ENCODE data around the gene MAP2K2.

The MAP2K2 gene

DNA sequence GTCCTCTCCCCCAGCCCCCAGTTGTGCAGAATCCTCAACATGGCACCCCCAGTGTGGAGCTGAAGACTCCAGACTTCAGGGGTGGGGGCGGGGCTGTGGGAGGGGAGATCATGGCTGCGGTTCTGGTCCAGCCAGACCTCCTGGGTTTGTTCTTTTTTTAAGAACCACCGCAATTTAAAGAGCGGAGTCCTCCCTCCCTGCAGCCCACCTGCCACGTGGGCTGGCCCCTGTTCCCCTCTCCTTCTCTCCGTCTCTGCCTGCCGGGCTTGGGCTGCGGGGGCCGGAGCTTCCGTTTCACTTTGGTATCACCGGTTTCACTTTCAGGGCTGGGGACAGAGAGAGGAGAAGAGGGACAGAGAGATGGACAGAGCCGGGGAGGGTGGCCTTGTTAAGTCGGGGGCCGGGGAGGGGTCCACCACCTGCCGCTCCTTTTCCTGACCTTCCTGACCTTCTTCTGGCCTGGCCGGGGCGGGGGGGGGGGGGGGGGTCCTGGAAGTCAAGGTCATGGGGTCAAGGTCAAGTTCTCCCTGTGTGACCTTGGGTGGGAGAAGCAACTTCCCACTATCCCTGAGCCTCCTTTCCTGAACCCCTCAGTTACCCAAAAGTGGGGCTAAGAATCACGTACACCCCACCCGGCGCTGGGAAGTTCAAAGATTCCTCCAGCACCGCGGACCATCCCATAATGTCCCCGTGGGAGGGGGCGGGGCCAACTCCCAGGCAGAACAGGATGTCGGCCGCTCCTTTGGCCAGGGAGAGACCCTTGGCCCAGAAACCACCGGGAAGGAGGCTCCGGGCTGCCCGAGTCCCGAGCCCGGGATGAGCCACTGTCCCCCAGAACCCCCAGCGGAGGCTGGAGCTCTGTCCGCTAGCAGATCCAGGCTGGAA is 45.9 kb downstream of the MAP2K2 start:
- DNase-seq (ENCODE audit: low spot score), result peak; percentile 58

DNA sequence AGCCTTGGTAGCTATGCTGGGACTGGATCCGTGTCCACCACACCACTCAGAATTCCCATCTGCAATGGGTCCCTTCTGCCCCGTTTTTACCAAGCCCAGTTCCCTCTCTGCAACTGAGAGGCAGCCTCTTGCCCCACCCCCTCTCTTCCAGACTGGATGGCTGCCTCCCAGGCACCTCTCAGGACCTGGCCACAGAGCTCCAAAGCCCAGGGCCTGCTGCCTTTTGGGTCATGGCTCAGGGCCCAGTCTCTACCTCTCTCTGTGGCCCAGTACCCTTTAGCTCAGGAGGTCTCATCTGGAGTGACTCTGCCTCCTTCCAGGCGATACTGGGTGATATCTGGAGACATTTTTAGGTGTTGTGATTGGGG is 46.9 kb downstream of the MAP2K2 start:
- no peak for DNase-seq (ENCODE audit: low spot score)

DNA sequence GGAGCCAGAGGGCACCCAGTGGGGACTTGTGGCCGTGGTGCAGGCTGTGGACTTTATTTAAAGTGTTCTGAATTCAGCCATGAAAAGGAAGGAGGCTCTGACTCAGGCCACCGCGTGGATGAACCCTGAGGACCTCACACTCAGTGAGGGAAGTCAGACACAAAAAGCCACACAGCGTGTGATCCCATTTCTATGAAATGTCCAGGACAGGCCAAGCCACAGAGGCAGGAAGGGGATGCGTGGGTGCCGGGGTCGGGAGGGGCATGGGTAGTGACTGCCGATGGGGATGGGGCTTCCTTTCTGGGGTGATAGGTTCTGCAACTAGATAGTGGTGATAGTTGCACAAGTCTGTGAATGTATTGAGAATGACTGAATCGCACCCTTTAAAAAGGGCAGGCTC is 48.5 kb downstream of the MAP2K2 start:
- DNase-seq (ENCODE audit: low spot score), result no peak

DNA sequence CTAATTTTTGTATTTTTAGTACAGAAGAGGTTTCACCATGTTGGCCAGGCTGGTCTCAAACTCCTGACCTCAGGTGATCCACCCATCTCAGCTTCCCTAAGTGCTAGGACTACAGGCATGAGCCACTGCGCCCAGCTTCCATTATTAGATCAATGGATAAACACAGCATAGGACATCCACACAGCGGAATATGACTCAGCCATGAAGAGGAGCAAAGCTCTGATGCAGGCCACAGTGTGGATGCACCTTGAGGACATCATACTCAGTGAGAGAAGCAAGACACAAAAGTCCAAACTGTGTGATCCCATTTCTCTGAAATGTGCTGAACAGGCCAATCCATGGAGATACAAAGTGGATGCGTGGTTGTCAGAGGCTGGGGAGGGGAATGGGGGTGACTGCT is 52.3 kb downstream of the MAP2K2 start:
- no peak for DNase-seq (ENCODE audit: low spot score)

- no peak for DNase-seq (ENCODE audit: low spot score)
Observed at GRCh38 chr19:4069331-4069959, 54.5 kb downstream of the MAP2K2 start.

DNA sequence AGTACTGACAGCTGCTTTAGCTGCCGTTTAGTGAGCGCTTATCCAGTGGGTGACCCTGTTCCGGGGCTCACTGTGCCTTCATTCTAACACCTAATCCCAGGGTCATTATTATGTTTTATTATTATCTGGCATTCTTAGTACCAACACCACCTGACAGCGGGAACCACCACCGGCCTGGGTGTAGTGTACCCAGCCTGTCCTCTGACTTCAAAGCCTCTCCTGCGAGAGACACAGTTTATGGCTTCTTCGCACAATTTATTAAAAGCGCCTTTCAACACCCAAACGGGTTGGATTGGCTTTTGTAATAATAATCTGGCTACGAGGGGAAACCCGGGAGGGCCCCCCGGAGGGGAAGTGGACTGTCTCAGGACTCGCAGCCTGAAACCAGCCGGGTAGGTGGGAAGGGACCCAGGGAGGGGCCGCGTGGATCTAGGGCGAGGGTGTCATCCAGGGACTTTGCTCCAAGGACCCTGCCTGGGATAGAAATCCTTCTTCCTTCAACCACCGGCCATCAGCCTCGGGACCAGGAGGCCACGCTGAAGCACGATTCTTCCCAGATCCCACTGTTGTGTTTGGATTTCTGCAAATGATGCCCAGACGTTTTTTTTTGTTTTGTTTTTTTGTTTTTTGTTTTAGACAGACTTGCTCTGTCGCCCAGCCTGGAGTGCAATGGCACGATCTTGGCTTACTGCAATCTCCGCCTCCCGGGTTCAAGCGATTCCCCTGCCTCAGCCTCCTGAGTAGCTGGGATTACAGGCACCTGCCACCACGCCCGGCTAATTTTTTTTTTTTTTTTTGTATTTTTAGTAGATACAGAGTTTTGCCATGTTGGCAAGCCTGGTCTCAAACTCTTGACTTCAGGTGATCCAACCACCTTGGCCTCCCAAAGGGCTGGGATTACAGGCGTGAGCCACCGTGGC is 55.6 kb downstream of the MAP2K2 start:
- no peak for DNase-seq (ENCODE audit: low spot score)

GRCh38 chr19:4067396-4068046 is 56.4 kb downstream of the MAP2K2 start:
- DNase-seq (ENCODE audit: low spot score), result no peak

DNA sequence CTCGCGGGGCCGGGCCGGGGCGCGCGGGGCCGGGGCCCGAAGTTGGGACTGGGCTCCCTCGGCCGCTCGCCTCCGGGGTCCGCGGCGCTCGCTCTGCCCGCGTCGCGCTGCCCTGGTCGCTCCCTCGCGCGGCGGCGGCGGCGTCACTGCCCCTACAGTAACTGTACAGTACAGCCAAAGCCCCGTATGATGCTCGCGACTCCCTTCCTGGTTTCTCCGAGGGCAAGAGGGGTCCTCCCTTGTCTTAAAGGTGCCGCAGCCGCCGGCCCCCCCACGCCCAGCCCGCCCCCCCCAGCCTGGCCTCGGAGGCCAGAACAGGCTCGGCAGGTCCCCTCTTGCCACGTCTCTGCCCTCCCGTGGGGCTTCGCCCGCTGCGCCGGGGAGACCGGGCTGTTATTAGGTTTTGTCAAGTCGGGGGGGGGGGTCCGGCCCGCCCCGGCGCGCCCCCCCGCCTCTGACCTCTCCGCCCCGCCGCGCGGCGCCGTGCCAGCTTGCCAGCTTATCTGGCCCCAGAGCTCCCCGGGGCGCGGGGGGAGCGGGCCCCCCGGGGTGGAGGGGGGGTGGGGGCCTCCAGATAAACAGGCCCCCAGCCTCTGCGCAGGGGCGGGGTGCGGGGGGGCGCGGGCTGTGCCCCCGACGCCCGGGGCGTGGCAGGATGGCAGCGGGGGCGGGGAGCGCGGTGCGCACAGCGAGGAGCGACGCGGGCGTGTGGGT is 57.1 kb downstream of the MAP2K2 start, which contains the start of gene ZBTB7A:
TSS of gene ZBTB7A (minus strand) at position 218 of the 714 bp plus-strand sequence. CDS start 11,667 bp downstream, outside the sequence.
- DNase-seq (ENCODE audit: low spot score), result peak; percentile 74

DNA sequence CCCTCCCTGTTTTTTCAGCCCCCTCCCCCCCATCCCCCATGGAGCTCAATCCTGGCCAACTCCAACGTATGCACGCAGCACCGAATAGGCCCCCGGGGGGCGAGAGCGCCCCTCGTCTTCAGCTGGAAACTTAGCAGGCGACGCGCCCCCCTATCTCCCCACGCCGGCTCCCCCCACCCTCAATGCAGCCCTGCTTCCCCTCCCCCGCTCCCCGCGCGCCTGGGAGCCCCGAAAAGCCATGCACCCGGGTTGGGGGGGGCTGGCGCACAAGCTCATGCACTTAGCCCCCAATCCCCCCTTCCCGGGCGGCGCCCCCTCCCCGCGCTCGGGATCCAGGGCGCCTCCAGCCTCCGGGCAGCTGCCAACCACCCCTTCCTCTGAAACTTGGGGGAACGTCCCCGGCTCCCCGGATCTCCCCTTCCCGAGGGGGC is 57.7 kb downstream of the MAP2K2 start:
- no peak for DNase-seq (ENCODE audit: low spot score)

GRCh38 chr19:4065430-4066175 is 58.3 kb downstream of the MAP2K2 start:
- DNase-seq (ENCODE audit: low spot score), result peak; percentile 99

DNA sequence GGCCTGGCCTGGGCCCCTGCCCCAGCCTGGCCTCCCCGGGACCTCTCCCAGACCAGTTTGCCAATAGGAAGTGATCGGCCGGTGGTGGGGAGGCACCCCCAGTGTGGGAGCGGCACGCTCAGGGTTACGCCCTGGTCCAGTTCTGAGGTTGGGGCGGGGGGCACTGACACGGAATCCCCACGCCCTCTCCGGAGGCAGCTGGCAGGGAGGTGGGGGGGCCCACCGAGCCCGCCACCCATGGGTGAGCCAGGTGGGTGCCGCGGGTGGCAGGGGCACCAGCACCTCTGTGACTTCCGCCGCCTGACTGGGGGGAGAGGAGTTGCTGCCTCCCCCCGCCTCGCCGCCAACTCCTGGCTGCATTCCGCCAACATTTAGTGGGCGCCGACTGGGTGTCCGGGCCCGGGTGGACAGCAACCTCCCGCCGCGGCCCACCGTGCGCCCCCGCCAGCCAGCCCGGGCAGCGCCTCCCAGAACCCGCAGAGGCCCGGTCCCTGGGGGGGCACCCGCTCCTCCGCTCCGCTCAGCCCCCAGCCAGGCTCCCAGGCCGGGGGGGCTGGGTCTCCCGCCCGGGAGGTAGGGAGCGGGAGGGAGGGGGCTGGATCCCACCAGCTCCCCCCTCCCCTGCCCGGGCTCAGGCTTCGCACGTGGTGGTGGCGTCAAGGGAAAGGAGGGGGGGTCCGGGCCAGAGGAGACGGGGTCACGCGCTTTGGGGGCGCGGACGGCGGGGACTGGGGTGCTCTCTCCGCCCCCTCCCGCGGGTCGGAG is 59.2 kb downstream of the MAP2K2 start:
- DNase-seq (ENCODE audit: low spot score), result peak; percentile 27

DNA sequence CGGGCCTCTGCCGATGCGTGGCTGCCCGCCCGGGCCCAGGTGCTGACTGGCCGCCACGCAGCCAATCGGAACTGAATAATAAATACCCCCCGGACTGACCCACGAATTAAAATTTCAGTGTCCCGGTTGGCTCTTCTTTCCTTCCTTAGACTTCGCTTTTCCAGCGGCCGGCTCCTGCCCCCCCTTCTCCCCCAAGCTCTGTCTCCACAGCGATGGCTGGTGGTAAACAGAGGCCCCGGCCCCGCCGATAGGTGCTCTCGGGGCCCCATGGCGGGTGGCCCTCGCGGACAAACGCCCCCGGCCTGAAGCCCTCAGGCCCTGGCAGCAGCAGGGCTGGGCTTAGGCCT is 59.8 kb downstream of the MAP2K2 start:
- DNase-seq (ENCODE audit: low spot score), result no peak

GRCh38 chr19:4063369-4064148 is 60.4 kb downstream of the MAP2K2 start:
- no peak for DNase-seq (ENCODE audit: low spot score)

DNA sequence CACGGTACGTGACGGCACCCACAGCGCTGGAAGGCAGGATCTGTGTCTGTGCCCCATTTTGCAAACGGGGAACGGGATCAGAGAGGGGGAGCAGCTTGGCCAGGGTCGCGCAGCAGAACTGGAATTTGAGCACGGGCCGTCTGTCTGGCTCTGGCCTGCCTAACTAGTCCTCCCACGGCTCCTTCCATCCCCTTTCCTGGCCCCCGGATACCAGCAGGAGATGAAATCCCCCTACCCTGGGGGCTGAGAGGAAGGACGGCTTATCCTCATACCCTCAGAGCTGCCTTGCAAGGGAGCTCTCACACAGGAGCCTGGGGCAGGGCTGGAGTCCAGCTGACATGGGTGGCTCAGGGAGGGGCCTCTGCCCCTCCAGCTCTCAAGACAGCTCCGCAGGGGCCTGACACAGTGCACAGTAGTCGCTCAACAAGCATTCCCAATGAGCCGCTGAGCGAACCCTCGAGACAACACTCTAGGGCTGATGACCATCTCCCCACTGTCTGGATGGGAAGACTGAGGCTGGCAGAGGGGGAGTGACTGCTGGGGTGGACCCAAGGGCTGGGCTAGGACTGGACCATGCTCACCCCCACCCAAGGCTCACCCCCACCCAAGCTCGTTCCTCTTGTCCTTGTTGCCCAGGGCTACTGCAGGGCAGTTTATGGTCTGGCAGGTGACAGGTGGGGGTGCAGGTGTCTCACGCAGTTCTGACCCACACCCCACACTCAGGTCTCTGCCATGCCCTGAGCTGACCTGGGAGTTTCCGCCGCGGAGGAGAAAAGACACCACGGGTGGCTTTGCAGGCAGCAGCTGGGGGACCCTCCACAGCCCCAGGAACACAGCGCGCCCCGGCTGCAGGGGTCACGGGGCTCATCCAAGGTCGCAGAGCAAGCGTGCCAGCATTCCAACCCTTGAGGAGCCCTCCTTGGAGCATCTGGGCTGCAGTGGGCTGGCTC is 61.2 kb downstream of the MAP2K2 start:
- no peak for DNase-seq (ENCODE audit: low spot score)

DNA sequence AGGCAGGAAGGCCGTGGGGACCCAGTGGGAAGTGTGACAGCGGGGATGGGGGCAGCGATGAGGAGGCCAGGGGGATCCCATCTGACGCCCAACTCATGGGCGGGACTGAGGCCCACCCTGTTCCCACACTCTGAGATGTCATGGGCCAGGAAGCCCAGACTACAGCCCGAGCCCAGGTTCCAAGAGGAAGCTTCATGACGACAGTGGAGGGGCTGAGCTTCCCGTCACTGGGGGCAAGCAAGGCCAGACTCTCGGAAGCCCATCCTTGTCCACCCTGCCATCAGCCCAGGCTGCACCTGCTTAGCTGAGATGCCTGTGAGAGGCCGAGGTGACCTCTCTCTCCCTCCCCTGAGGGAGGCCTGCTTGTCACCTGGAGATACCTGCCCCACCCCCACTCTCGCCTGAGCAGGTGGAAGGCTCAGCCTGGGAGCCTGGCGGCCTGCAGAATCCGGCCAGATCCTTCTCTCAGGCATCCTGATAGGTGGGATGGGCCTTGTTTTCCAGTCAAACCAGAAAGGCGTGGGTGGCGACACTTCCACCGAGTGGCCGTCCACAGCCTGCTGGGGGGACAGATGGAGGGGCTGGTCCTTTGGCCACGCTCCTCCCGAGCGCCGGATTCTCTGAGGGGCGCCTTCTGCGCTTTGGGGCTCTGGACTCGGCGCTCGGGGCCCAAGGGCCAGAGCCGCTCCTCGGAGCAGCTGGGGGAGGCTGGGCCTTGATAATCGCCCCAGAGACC is 62.1 kb downstream of the MAP2K2 start:
- DNase-seq (ENCODE audit: low spot score), result no peak

DNA sequence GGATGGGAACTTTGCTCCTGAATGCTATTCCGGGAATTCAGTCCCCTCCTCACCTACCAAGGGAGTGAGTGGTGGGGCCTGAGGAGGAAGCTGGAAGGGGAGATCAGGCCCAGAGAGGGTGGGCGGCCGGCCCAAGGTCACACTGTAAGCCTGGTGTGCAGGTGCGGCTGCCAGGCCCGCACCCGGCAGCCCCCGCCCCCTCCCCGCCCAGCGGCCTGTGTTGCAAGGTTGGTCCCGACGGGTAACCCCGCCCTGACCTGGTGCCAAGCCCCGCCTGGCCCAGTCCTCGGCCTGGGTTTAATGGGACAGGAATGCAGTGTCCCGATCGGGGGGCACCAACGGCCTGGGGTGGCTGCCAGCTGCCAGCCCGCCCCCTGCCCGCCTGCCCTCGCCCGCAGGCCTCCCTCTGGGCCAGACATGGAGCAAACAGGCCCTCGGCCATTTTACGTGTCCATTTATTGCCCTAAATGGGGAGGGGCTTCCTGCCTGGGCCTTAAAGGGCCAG is 62.7 kb downstream of the MAP2K2 start:
- DNase-seq (ENCODE audit: low spot score), result peak; percentile 53

Measured in AG08395 (cell line).